UCSD-AML1 (cell line): Measurements from ENCODE around the gene ADGRL3.

ENCODE experiments used
- DNase-seq: peaks from one replicate; lab custom pipeline; 2025; ENCODE audit not compliant: unreplicated experiment; lab: John Stamatoyannopoulos, UW

The ADGRL3 gene

DNA sequence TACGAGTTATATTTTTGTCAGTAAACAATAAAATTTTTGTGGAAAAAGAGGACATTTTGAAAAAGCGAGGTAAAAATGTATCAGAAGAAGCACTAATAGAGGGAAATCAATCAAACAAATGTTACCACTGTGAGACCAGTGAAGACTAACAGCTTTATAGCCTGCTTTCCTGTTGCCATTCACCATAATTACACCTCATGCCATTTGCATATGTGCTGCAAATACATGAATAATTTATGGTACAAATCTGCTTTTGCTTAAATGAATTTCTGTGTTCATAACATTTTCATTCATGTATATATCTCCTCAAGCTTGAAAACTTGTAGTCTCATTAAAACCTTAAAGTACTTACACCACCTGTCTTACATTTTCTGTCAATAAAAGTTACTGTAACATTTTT lies 830.8 kb downstream of the ADGRL3 start:
- DNase-seq: no peak

- no peak for DNase-seq
Observed at GRCh38 chr4:62037571-62037970, 837.4 kb downstream of the ADGRL3 start.

- no peak for DNase-seq
Observed at GRCh38 chr4:62051332-62051731, 851.2 kb downstream of the ADGRL3 start.

DNA sequence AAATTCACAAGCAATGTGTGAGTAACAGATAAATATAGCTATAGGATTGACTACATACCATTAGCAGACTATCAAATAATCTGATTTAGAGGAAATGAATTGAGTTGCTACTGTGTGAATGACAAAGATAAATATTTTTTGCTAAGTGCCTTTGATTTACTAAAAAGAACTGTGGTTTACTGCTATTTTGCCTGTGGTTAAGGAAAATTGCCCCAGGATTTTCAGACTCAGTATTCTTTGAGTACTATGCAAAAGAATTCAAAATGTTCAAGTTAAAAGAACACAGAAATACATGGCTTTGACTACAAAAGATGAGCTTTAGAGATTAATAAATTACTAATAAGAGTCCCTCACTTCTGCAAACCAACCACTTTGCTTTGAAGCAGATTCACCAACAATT lies 853.8 kb downstream of the ADGRL3 start:
- no peak for DNase-seq

- DNase-seq: no peak
Observed at GRCh38 chr4:62057031-62057430, 856.9 kb downstream of the ADGRL3 start.

GRCh38 chr4:62058571-62058970 lies 858.4 kb downstream of the ADGRL3 start:
- no peak for DNase-seq

- DNase-seq: peak; percentile 2
Observed at GRCh38 chr4:62070291-62070852, 870.2 kb downstream of the ADGRL3 start.

DNA sequence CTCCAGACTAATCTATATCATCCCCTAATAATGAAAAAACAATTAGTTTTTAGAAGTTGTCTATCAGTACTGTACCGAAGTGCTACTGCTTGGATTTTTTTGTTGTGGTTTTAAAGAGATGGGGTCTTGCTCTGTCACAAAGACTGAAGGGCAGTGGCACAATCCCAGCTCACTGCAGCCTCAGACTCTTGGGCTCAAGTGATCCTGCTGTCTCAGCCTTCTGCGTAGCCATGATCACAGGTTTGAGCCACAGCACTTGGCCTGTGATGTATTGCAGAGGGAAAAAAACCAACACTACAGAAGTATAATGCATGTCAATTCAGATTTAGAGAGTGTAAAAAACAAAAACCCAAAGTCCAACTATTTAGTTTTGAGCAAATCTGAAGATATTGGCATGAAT lies 875.0 kb downstream of the ADGRL3 start:
- DNase-seq: no peak

DNA sequence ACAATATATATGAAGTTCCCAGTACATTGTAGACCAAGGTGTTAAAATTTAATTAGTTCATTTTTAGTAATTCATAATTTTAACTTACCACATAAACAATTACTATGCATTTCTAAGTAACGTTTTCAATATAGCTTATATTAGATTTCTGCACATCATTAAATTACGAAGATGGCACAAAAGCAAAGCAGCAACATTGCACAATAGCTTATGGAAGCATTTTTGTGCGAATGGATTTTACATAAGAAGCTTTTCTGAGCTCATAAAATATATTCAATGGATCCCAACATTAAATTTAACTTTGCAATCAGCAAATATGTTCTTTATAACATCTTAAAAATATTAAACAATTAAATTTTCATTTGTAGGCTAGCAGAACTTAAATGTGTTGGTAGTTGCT lies 875.4 kb downstream of the ADGRL3 start:
- DNase-seq: no peak

DNA sequence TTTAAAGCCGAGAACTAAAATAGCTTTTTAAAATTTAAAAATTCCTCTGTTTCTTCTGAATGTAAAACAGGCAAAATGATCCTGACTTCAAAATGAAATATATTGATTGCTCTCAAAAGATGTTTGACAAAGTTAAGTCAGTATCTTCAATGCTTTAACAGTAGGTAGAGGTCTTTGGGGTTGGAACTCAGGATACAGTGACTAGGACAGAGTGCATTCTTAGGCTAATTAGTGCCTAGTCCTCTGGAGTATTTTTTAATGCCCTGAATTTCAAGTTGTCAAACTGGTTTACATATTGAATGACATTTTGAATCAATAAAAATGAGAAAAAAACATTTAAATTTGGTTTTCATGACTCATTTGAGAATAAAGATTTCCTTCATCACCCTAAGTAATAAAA lies 877.3 kb downstream of the ADGRL3 start:
- no peak for DNase-seq

DNA sequence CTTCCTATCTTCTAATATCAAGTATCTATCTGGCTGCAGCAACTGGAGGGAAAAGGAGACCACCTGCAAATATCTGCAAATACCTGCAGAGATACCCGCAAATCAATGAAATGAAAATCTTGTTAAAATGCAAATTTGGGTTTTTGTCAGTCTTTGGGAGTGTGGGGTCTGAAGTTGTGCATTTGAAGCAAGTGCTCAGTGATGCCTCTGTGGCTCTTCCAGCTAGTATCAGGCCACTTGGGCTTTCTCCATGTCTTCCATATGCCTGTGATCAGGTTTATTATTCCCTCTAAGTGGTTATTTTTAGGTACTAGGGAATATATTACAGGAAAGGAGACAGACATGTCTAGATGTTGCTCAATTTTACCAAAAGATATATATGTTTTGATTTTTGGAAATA lies 880.3 kb downstream of the ADGRL3 start:
- DNase-seq: no peak

DNA sequence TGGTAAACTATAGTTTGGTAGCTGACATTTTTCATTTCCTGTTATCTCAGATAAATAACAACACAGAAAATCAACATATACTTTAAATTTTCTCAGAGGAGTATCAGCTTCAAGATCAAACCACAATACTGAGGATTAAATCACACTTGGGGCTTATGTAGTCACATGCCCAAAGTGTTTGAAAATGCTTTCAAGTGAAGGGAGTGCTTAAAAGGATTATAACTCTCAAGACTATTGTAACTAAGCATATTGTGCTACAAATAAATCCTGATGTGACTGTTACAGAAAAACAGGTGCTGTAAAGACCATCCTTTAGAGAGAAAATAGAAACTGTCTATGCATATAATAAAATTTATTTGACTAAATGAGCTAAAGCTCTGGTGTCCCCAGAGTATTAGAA lies 887.6 kb downstream of the ADGRL3 start:
- DNase-seq: no peak

- no peak for DNase-seq
Observed at GRCh38 chr4:62093735-62094134, 893.6 kb downstream of the ADGRL3 start.

- DNase-seq: no peak
Observed at GRCh38 chr4:62096881-62097280, 896.8 kb downstream of the ADGRL3 start.

- DNase-seq: no peak
Observed at GRCh38 chr4:62115216-62115615, 915.1 kb downstream of the ADGRL3 start.

DNA sequence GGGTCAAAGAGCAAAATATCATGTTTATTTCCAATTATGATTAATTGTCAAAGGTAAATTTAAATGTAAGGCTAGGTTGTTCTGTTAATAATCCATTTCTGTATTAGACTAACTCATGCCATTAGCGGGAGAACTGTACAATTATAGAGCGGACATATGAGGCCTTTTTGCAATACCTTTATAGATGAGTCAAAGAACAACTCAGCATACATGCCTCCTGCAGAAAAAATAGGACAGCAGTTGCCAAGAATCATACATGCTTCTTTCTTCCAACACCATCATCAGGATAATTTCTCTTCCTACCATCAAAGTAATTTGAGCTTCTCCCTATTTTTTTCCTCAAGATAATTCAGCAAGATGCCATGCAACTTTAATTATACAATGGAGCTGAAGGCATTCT lies 917.8 kb downstream of the ADGRL3 start:
- no peak for DNase-seq

- no peak for DNase-seq
Observed at GRCh38 chr4:62118558-62118957, 918.4 kb downstream of the ADGRL3 start.

DNA sequence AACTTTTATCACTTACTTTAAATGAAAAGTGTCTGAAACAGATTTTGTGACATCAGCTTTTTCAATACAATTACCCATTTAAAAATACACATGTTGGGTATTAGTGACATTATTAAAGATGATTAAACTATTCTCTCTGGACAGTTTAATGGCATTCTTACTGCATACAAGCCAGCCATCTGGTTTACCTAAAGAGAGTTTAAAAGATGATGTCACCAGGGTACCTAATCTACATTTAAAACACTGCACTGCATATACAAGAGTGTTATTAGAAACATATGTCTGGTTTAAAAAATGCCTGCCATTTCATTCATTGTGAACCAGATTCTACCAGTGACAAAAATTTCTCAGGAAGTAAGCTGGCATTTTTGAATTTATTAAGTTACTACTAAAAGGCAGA lies 919.1 kb downstream of the ADGRL3 start:
- no peak for DNase-seq

DNA sequence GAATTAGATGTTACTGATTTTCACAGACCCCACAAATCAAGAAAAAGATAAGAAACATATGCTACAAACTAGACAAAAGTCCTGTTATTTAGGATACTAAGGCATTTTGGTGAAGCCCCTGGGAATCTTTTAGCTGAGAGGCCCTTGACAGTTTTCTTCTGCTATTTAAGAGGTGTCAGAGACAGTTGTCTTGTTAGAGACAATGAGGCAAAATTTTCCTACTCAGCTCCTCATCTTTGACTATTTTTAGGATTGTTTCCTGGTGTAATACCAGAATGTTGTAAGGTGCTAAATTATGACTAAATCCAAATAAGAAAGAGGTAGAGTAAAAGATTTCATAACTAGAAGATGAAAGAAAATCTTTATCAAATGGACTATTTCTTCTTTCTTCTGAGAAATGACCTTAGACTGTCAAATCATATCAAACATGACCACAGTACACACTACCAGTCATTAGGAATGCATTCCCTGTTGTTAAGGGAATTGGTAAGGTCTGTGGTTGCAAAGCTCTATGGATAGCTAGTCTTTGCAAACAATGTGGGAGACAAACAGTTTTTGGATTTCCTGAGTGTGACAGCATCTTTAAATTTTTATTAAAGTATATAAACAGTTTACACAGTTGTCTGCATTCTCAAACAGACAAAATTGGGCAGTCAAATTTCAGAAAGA lies 926.1 kb downstream of the ADGRL3 start:
- no peak for DNase-seq
